WTC11 (cell line): Measurements from ENCODE around the gene NPTN. TPM values are rescaled to one million over a fixed set of nuclear protein-coding genes. Genes with fewer than 3 reads are reported as not detected.

Source experiments
- ATAC-seq: fragments of 200-7000 bp; cut with Tn5 transposase; 2 replicates; pipeline ENCODE4 v1.10.0; 2021; ENCODE audit warnings: mild to moderate bottlenecking, moderate library complexity
- CTCF ChIA-PET: fragments of 300-600 bp; sonication (Branson Sonifier 250); formaldehyde crosslinking; loops from one replicate; lab custom pipeline; 2021; ENCODE audit warnings: antibody characterized with exemption; lab: Charles Lee
- POLR2A ChIA-PET: fragments of 350-600 bp; sonication (Branson Sonifier 250); formaldehyde crosslinking; loops from one replicate; lab custom pipeline; 2021; ENCODE audit warnings: antibody characterized with exemption; lab: Charles Lee
- DNase-seq: peaks from one replicate; pipeline ENCODE4 v3.0.0; 2021; ENCODE audit warnings: low spot score
- H3K27ac Mint-ChIP-seq: 2 replicates; pipeline ENCODE4 v1.8.0; 2021; ENCODE audit warnings: mixed read lengths
- H3K27me3 Mint-ChIP-seq: 2 replicates; pipeline ENCODE4 v1.8.0; 2021; ENCODE audit warnings: low read depth, mild to moderate bottlenecking, moderate library complexity, mixed read lengths
- H3K36me3 Mint-ChIP-seq: 2 replicates; pipeline ENCODE4 v1.8.0; 2021; ENCODE audit warnings: mixed read lengths
- H3K4me1 Mint-ChIP-seq: 2 replicates; pipeline ENCODE4 v1.8.0; 2022; ENCODE audit warnings: mixed read lengths
- H3K4me3 Mint-ChIP-seq: 2 replicates; pipeline ENCODE4 v1.8.0; 2021; ENCODE audit warnings: mild to moderate bottlenecking, moderate library complexity, mixed read lengths
- H3K9me3 Mint-ChIP-seq: 2 replicates; pipeline ENCODE4 v1.8.0; 2021; ENCODE audit warnings: mixed read lengths
- ATF1 ChIP-seq: sonication (generic); formaldehyde crosslinking; IDR thresholded peaks from 2 replicates; pipeline ENCODE4 v1.8.1; 2023; ENCODE audit warnings: mild to moderate bottlenecking, moderate library complexity, missing genetic modification reagents
- CDX4 ChIP-seq: fragments of 250-450 bp; sonication (Bioruptor Pico); IDR thresholded peaks from 2 replicates; pipeline ENCODE4 v1.9.0; 2021; ENCODE audit warnings: moderate library complexity, mild to moderate bottlenecking, inconsistent platforms, borderline replicate concordance
- CREB1 ChIP-seq: sonication (generic); formaldehyde crosslinking; IDR thresholded peaks from 2 replicates; pipeline ENCODE4 v1.8.0; 2023; ENCODE audit warnings: mild to moderate bottlenecking, missing genetic modification reagents
- CREM ChIP-seq: sonication (generic); formaldehyde crosslinking; IDR thresholded peaks from 2 replicates; pipeline ENCODE4 v1.8.1; 2022; ENCODE audit warnings: mild to moderate bottlenecking, missing genetic modification reagents, moderate library complexity
- CTCF ChIP-seq: fragments of 200-600 bp; IDR thresholded peaks from 2 replicates; pipeline ENCODE4 v1.8.0; 2022; ENCODE audit warnings: antibody characterized with exemption
- E2F5 ChIP-seq: sonication (generic); formaldehyde crosslinking; IDR thresholded peaks from 2 replicates; pipeline ENCODE4 v1.8.1; 2022; ENCODE audit warnings: mild to moderate bottlenecking, moderate library complexity, missing genetic modification reagents
- EMX1 ChIP-seq: fragments of 250-450 bp; sonication (Bioruptor Pico); IDR thresholded peaks from 2 replicates; pipeline ENCODE4 v1.8.0; 2021; ENCODE audit warnings: mild to moderate bottlenecking
- ESRRA ChIP-seq: sonication (generic); formaldehyde crosslinking; IDR thresholded peaks from 2 replicates; pipeline ENCODE4 v1.8.1; 2022; ENCODE audit warnings: mild to moderate bottlenecking, missing genetic modification reagents, borderline replicate concordance
- FOXJ3 ChIP-seq: sonication (generic); formaldehyde crosslinking; IDR thresholded peaks from 2 replicates; pipeline ENCODE4 v1.9.0; 2021; ENCODE audit warnings: missing genetic modification reagents, mild to moderate bottlenecking, borderline replicate concordance
- JUN ChIP-seq: sonication (generic); formaldehyde crosslinking; IDR thresholded peaks from 2 replicates; pipeline ENCODE4 v1.8.0; 2023; ENCODE audit warnings: mild to moderate bottlenecking, missing genetic modification reagents
- MXD4 ChIP-seq: fragments of 250-450 bp; sonication (Bioruptor Pico); IDR thresholded peaks from 2 replicates; pipeline ENCODE4 v1.8.0; 2021; ENCODE audit warnings: mild to moderate bottlenecking, moderate library complexity, borderline replicate concordance
- NFATC4 ChIP-seq: fragments of 250-450 bp; sonication (Bioruptor Pico); IDR thresholded peaks from 2 replicates; pipeline ENCODE4 v1.9.0; 2021; ENCODE audit warnings: mild to moderate bottlenecking
- NFYB ChIP-seq: sonication (generic); formaldehyde crosslinking; conservative IDR thresholded peaks from 2 replicates; pipeline ENCODE4 v1.8.0; 2022; ENCODE audit warnings: low read depth, missing genetic modification reagents
- NR1H2 ChIP-seq: sonication (generic); formaldehyde crosslinking; IDR thresholded peaks from 2 replicates; pipeline ENCODE4 v1.9.0; 2021; ENCODE audit warnings: mild to moderate bottlenecking, moderate library complexity, missing genetic modification reagents
- NR3C1 ChIP-seq: sonication (generic); formaldehyde crosslinking; conservative IDR thresholded peaks from 2 replicates; pipeline ENCODE4 v1.8.1; 2023; ENCODE audit warnings: low read depth, mild to moderate bottlenecking, missing genetic modification reagents
- PRRX2 ChIP-seq: fragments of 250-450 bp; sonication (Bioruptor Pico); IDR thresholded peaks from 2 replicates; pipeline ENCODE4 v1.8.0; 2021; ENCODE audit warnings: mild to moderate bottlenecking
- SMAD3 ChIP-seq: sonication (generic); formaldehyde crosslinking; IDR thresholded peaks from 2 replicates; pipeline ENCODE4 v1.8.0; 2022; ENCODE audit warnings: missing genetic modification reagents, mild to moderate bottlenecking, borderline replicate concordance
- SOX15 ChIP-seq: fragments of 250-450 bp; sonication (Bioruptor Pico); IDR thresholded peaks from 2 replicates; pipeline ENCODE4 v1.9.0; 2021; ENCODE audit warnings: mild to moderate bottlenecking
- STAT6 ChIP-seq: sonication (generic); formaldehyde crosslinking; conservative IDR thresholded peaks from 2 replicates; pipeline ENCODE4 v1.8.1; 2023; ENCODE audit warnings: mild to moderate bottlenecking, low read depth, missing genetic modification reagents, moderate library complexity
- TCF7 ChIP-seq: sonication (generic); formaldehyde crosslinking; IDR thresholded peaks from 2 replicates; pipeline ENCODE4 v1.8.0; 2022; ENCODE audit warnings: mild to moderate bottlenecking, low read depth, missing genetic modification reagents, moderate library complexity
- TEAD4 ChIP-seq: sonication (generic); formaldehyde crosslinking; IDR thresholded peaks from 2 replicates; pipeline ENCODE4 v1.8.0; 2022; ENCODE audit warnings: mild to moderate bottlenecking, missing genetic modification reagents
- TP53 ChIP-seq: sonication (generic); formaldehyde crosslinking; IDR thresholded peaks from 2 replicates; pipeline ENCODE4 v1.8.1; 2023; ENCODE audit warnings: mild to moderate bottlenecking, missing genetic modification reagents
- USF2 ChIP-seq: sonication (generic); formaldehyde crosslinking; IDR thresholded peaks from 2 replicates; pipeline ENCODE4 v1.8.1; 2023; ENCODE audit warnings: mild to moderate bottlenecking, missing genetic modification reagents, moderate library complexity
- ZMAT4 ChIP-seq: fragments of 250-450 bp; sonication (Bioruptor Pico); IDR thresholded peaks from 2 replicates; pipeline ENCODE4 v1.9.0; 2021; ENCODE audit warnings: mild to moderate bottlenecking
- ZNF121 ChIP-seq: sonication (generic); formaldehyde crosslinking; IDR thresholded peaks from 2 replicates; pipeline ENCODE4 v1.8.0; 2023; ENCODE audit warnings: missing genetic modification reagents
- ZNF138 ChIP-seq: sonication (generic); formaldehyde crosslinking; conservative IDR thresholded peaks from 2 replicates; pipeline ENCODE4 v1.8.1; 2022; ENCODE audit warnings: mild to moderate bottlenecking, moderate library complexity, missing genetic modification reagents
- ZNF317 ChIP-seq: sonication (generic); formaldehyde crosslinking; IDR thresholded peaks from 2 replicates; pipeline ENCODE4 v1.8.1; 2023; ENCODE audit warnings: low read depth, mild to moderate bottlenecking, moderate library complexity, missing genetic modification reagents, borderline replicate concordance
- ZNF396 ChIP-seq: fragments of 250-450 bp; sonication (Bioruptor Pico); IDR thresholded peaks from 2 replicates; pipeline ENCODE4 v1.8.0; 2021; ENCODE audit warnings: mild to moderate bottlenecking, moderate library complexity, borderline replicate concordance
- ZNF423 ChIP-seq: fragments of 250-450 bp; sonication (Bioruptor Pico); IDR thresholded peaks from 2 replicates; pipeline ENCODE4 v2.1.2; 2022; ENCODE audit warnings: mild to moderate bottlenecking, moderate library complexity
- total RNA-seq: library from RNA; stranded (reverse); gene quantifications from 3 replicates; pipeline ENCODE4 v1.2.3, GENCODE V29; 2021

NPTN gene
- total RNA-seq, 1 experiment from 2014 or later = 116 TPM

- CTCF ChIA-PET = interaction anchor here (0.9 to 2.7 kb wide), 3 partner anchors 14 to 49 kb away, joined by 4 to 10 read pairs (median 4); no protein-coding TSS in a partner anchor
- H3K4me1 Mint-ChIP-seq = peaks cover 4% of the 10 kb centered on the region; the same call in 1 of the 2 replicates
- TF ChIP-seq ESRRA (CRISPR knock-in tag) (no peak), TCF7 (CRISPR knock-in tag) (no peak), SOX15 (CRISPR knock-in tag) (no peak), JUN (CRISPR knock-in tag) (no peak), FOXJ3 (no peak), ZMAT4 (CRISPR knock-in tag) (no peak), CREB1 (CRISPR knock-in tag) (no peak), NFATC4 (CRISPR knock-in tag) (no peak), CTCF (no peak), ZNF423 (CRISPR knock-in tag) (no peak), ZNF138 (CRISPR knock-in tag) (no peak)
- no peaks in the 10 kb centered on the region for H3K36me3 Mint-ChIP-seq
- no peak for DNase-seq
- H3K27me3 Mint-ChIP-seq = 0 out of 2 replicates have a peak, but pooled peaks cover 3% of the 10 kb centered on the region
- peaks cover 3% of the 10 kb centered on the region for H3K9me3 Mint-ChIP-seq
- POLR2A ChIA-PET = no interaction called here
- no peak overlapping the region for H3K4me3 Mint-ChIP-seq
- ATAC-seq = no peak
- H3K27ac Mint-ChIP-seq = no peak overlapping the region
Observed at GRCh38 chr15:73650416-73651126, 17.4 kb upstream of the NPTN start.

GRCh38 chr15:73648014-73648295 is 14.8 kb upstream of the NPTN start:
- POLR2A ChIA-PET = no interaction called here
- peaks cover 4% of the 10 kb centered on the region; the same call in 1 of the 2 replicates for H3K4me1 Mint-ChIP-seq
- TF ChIP-seq STAT6 (CRISPR knock-in tag) = no peak
- TF ChIP-seq NR3C1 (CRISPR knock-in tag) = no peak
- TF ChIP-seq ZNF121 = no peak
- TF ChIP-seq SMAD3 (CRISPR knock-in tag) = no peak
- TF ChIP-seq USF2 (CRISPR knock-in tag) = no peak
- no peak for TF ChIP-seq PRRX2 (CRISPR knock-in tag)
- no peak for TF ChIP-seq TEAD4 (CRISPR knock-in tag)
- no peak for TF ChIP-seq E2F5 (CRISPR knock-in tag)
- TF ChIP-seq NFYB = no peak
- TF ChIP-seq SOX15 (CRISPR knock-in tag) = no peak
- no peak for TF ChIP-seq CDX4 (CRISPR knock-in tag)
- TF ChIP-seq NR1H2 (CRISPR knock-in tag) = no peak
- TF ChIP-seq ZNF317 = no peak
- no peak for TF ChIP-seq ATF1
- no peak for TF ChIP-seq CREM (CRISPR knock-in tag)
- no peak for TF ChIP-seq EMX1 (CRISPR knock-in tag)
- no peak for TF ChIP-seq ZNF396 (CRISPR knock-in tag)
- no peak for TF ChIP-seq TP53
- TF ChIP-seq MXD4 (CRISPR knock-in tag) = no peak
- DNase-seq (no peak), ATAC-seq (no peak)
- no peaks in the 10 kb centered on the region for H3K36me3 Mint-ChIP-seq
- H3K9me3 Mint-ChIP-seq = peaks cover 3% of the 10 kb centered on the region
- no peak overlapping the region for H3K27ac Mint-ChIP-seq
- 0 out of 2 replicates have a peak, but pooled peaks cover 3% of the 10 kb centered on the region for H3K27me3 Mint-ChIP-seq
- CTCF ChIA-PET = interaction anchor here (1.3 kb wide), 1 partner anchor 12 kb away, joined by 13 read pairs; no protein-coding TSS in a partner anchor
- H3K4me3 Mint-ChIP-seq = no peak overlapping the region
